ENCODE data around the gene ERBIN. TPM values are rescaled to one million over a fixed set of nuclear protein-coding genes. Genes with fewer than 3 reads are reported as not detected.

Gene ERBIN
- total RNA-seq, 1 donor from 2014 or later: 60.2 TPM

DNA sequence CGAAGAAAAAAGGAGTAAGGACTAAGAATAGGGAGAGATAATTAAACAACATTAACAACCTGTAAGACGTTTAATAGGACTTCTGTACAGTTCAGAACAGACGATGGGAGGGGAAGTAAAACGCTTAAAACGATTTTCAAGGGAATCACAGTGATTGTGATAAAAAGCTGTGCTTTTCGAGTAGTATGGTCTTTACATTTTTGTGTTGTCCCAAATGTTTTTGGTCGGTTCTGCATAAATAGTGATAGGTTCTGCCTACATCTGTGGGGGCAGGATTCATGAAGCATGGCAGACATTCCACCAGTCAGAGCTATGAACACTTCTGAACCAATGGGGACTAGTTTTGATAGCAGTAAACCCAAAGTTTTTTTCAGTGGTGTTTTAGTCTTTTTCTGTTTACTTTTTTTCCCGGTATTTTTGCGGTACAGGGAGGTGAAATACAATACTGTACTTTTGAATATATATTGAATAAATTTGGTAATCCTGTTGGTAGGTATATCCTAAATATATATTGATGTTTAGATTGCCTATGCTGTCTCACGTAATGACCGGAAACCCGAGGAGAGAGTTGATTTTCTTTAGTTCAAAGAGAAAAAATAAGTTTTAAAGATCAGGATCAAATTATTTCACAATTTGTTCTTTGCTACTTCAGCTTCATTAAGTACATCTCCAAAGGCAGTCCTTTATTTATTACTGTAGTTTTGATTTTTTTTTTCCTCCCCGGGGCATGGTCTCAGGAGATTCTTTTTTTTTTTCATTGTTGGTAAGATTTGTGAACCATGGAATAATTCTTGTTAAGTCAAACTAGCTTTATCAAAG, 1.3 kb downstream of the ERBIN start:
- Mint-ChIP-seq H3K4me3 (peak overlapping the region; percentile 95), H3K9me3 (no peaks in the 10 kb centered on the region), H3K27me3 (no peaks in the 10 kb centered on the region), H3K36me3 (peaks cover 10% of the 10 kb centered on the region), H3K27ac (peak overlapping the region; percentile 97), H3K4me1 (ENCODE audit: unreplicated experiment) (peaks cover 29% of the 10 kb centered on the region)
- TF ChIP-seq, protein P1, sequence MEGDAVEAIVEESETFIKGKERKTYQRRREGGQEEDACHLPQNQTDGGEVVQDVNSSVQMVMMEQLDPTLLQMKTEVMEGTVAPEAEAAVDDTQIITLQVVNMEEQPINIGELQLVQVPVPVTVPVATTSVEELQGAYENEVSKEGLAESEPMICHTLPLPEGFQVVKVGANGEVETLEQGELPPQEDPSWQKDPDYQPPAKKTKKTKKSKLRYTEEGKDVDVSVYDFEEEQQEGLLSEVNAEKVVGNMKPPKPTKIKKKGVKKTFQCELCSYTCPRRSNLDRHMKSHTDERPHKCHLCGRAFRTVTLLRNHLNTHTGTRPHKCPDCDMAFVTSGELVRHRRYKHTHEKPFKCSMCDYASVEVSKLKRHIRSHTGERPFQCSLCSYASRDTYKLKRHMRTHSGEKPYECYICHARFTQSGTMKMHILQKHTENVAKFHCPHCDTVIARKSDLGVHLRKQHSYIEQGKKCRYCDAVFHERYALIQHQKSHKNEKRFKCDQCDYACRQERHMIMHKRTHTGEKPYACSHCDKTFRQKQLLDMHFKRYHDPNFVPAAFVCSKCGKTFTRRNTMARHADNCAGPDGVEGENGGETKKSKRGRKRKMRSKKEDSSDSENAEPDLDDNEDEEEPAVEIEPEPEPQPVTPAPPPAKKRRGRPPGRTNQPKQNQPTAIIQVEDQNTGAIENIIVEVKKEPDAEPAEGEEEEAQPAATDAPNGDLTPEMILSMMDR (conservative IDR thresholded peaks at IDR 0.05): no peak
- no peak for DNase-seq (ENCODE audit: extremely low spot score, unreplicated experiment)

DNA sequence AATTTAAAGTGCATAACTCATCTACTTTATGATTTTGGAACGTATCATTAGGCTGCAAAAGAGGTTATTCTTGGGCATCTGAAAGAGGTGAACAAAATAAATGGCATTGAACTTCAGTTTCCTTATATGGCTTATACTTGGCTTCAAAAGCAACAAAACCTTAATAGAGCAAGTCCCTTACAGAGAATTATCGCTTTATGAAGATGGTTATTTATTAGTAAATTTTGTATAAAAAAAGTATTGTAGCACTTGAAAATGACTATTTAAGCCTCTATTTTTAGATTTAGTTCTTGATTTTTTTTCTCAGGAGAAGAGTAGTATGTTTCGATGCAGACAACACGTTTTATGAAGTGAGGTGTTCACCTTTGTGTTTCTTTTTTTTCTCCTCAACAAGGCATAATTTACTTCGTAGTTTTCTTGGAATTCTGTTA, 2.0 kb downstream of the ERBIN start:
- peaks cover 4% of the 10 kb centered on the region for H3K9me3 Mint-ChIP-seq
- TF ChIP-seq, protein P1 (conservative IDR thresholded peaks at IDR 0.05): no peak
- no peak for DNase-seq (ENCODE audit: extremely low spot score, unreplicated experiment)
- peaks cover 36% of the 10 kb centered on the region for H3K4me1 Mint-ChIP-seq (ENCODE audit: unreplicated experiment)
- H3K4me3 Mint-ChIP-seq: peak overlapping the region; percentile 95
- H3K27me3 Mint-ChIP-seq: no peaks in the 10 kb centered on the region
- H3K36me3 Mint-ChIP-seq: peaks cover 15% of the 10 kb centered on the region
- peak overlapping the region; percentile 97 for H3K27ac Mint-ChIP-seq

DNA sequence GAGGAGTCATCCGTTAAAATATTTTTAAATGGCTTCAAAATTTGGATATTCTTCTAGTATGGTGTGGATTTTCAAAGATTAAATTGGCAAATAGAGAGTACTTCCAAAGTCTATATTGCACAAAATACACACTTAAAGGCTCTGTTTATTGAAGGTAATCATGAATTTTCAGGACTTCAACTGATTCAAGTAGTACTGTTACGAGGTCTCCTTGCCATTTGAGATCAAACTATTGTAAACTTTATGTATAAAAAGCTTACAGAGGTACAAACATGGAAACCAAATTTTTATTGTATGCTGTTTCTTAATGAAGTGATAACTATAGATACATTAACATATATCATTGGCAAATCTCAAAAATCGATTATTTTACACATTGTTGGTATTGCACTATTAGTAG, 2.5 kb downstream of the ERBIN start:
- Mint-ChIP-seq H3K4me1 (ENCODE audit: unreplicated experiment) (peaks cover 36% of the 10 kb centered on the region), H3K36me3 (peaks cover 17% of the 10 kb centered on the region), H3K27me3 (no peaks in the 10 kb centered on the region), H3K27ac (peak overlapping the region; percentile 97), H3K9me3 (peaks cover 4% of the 10 kb centered on the region), H3K4me3 (peak overlapping the region; percentile 95)
- TF ChIP-seq, protein P1 (conservative IDR thresholded peaks at IDR 0.05): no peak
- no peak for DNase-seq (ENCODE audit: extremely low spot score, unreplicated experiment)

DNA sequence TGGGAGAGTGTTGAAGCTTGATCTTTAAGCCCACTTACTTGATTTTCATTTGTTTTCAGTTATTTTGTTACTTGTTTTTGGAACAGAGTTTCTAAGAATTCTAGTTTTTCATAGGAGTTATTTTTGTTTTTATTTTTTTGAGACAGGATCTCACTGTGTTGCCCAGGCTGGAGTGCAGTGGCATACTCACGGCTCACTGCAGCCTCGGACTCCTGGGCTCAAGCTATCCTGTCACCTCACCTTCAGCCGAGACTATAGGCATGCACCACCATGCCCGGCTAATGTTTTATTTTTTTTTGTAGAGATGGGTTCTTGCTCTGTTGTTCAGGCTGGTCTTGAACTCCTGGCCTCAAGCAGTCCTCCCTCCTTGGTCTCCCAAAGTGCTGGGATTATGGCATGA, 6.3 kb downstream of the ERBIN start:
- H3K4me3 Mint-ChIP-seq: peak overlapping the region; percentile 16
- TF ChIP-seq, protein P1 (conservative IDR thresholded peaks at IDR 0.05): no peak
- no peaks in the 10 kb centered on the region for H3K27me3 Mint-ChIP-seq
- H3K27ac Mint-ChIP-seq: no peak overlapping the region
- peaks cover 26% of the 10 kb centered on the region for H3K4me1 Mint-ChIP-seq (ENCODE audit: unreplicated experiment)
- peaks cover 4% of the 10 kb centered on the region for H3K9me3 Mint-ChIP-seq
- DNase-seq (ENCODE audit: extremely low spot score, unreplicated experiment): no peak
- peaks cover 43% of the 10 kb centered on the region for H3K36me3 Mint-ChIP-seq

DNA sequence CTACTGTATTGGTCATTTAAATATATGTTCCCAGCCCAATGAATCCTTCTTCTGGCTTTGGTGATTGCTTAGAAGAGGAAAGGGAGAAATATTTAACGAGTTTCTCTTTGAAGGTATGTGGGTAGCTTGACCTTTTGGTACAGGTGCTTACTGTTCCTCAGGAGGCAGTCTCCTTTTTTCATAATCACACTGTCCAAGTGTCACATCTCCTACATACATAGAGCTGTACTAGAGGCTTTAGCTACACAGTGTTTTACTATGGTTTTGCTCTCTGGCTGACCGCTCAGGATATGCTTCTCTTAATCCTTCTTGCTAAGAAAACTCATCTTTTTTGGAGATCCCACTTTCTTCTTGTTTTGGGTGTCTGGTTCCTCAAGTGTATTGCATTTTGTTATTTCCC, 6.9 kb downstream of the ERBIN start:
- Mint-ChIP-seq H3K4me3 (peak overlapping the region; percentile 16), H3K9me3 (peaks cover 4% of the 10 kb centered on the region), H3K36me3 (peaks cover 47% of the 10 kb centered on the region), H3K27me3 (no peaks in the 10 kb centered on the region), H3K4me1 (ENCODE audit: unreplicated experiment) (peaks cover 26% of the 10 kb centered on the region), H3K27ac (peak overlapping the region; percentile 62)
- TF ChIP-seq, protein P1 (conservative IDR thresholded peaks at IDR 0.05): no peak
- no peak for DNase-seq (ENCODE audit: extremely low spot score, unreplicated experiment)

Data from type B pancreatic cell (in vitro differentiated cells).